GM20000 (cell line): ENCODE measurements around the gene EFCAB8.

Source experiments
- DNase-seq: peaks from one replicate; pipeline ENCODE4 v3.0.0; 2012; ENCODE audit warnings: low spot score
- CTCF ChIP-seq: IDR thresholded peaks from 2 replicates; pipeline ENCODE4 v1.5.1; 2012; ENCODE audit warnings: mild to moderate bottlenecking, control low read depth; ENCODE audit errors: extremely low read depth, missing control alignments

EFCAB8 gene

GRCh38 chr20:32906200-32906599 lies 47.5 kb downstream of the EFCAB8 start:
- no peak for TF ChIP-seq CTCF

GRCh38 chr20:32906871-32907495 lies 48.3 kb downstream of the EFCAB8 start:
- no peak for DNase-seq
- TF ChIP-seq CTCF = no peak

More at GRCh38 chr20:32906200-32906599, 47.5 kb downstream of the EFCAB8 start:
- no peak for DNase-seq

GRCh38 chr20:32907886-32908285 lies 49.2 kb downstream of the EFCAB8 start:
- no peak for TF ChIP-seq CTCF
- DNase-seq = no peak

GRCh38 chr20:32908334-32909292 lies 49.9 kb downstream of the EFCAB8 start:
- TF ChIP-seq CTCF = no peak
- DNase-seq = no peak

DNA sequence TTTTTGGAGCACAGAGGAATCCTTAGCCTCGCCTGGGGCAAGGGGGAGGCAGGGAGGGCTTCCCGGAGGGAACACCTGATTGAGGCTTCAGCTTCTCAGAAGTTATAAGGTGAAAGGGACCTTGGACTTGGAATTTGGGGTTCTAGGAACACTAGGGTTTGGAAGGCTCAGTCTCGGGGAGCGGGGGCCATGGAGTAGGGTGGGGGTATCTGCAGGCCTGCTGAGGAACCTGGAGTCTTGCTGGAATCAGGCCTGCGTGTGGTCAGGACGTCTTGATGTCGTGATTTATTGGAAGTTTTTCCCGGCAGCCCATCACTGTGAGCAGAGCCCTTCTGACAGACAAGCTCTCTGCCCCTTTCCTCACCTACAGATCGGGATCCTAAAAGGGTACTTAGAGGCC lies 50.7 kb downstream of the EFCAB8 start:
- TF ChIP-seq CTCF = no peak
- no peak for DNase-seq

- TF ChIP-seq CTCF = no peak
These were observed 51.3 kb downstream of the EFCAB8 start for GRCh38 chr20:32909896-32910571.

GRCh38 chr20:32911355-32911754 lies 52.6 kb downstream of the EFCAB8 start:
- TF ChIP-seq CTCF = no peak
- DNase-seq = no peak

More at GRCh38 chr20:32909896-32910571, 51.3 kb downstream of the EFCAB8 start:
- DNase-seq = no peak
